ENCODE measurements around the gene MRPL21.
A peak's percentile ranks its signal among the peaks of the same experiment; 100 is the strongest.
"Not testable (repeated sequence)": the region's sequence is repeated elsewhere in the genome, so short reads cannot be mapped to it uniquely, and the experiment has no call there.

Gene MRPL21

GRCh38 chr11:68865241-68865640 lies 38.4 kb downstream of the MRPL21 start:
- DNase-seq, result no peak

- no peak for DNase-seq
Measured at GRCh38 chr11:68863553-68864265, 39.9 kb downstream of the MRPL21 start.

GRCh38 chr11:68862421-68862820 lies 41.2 kb downstream of the MRPL21 start:
- no peak for DNase-seq

GRCh38 chr11:68859123-68859522 lies 44.5 kb downstream of the MRPL21 start:
- DNase-seq, result no peak

GRCh38 chr11:68857037-68857586 lies 46.5 kb downstream of the MRPL21 start:
- DNase-seq, result no peak

DNA sequence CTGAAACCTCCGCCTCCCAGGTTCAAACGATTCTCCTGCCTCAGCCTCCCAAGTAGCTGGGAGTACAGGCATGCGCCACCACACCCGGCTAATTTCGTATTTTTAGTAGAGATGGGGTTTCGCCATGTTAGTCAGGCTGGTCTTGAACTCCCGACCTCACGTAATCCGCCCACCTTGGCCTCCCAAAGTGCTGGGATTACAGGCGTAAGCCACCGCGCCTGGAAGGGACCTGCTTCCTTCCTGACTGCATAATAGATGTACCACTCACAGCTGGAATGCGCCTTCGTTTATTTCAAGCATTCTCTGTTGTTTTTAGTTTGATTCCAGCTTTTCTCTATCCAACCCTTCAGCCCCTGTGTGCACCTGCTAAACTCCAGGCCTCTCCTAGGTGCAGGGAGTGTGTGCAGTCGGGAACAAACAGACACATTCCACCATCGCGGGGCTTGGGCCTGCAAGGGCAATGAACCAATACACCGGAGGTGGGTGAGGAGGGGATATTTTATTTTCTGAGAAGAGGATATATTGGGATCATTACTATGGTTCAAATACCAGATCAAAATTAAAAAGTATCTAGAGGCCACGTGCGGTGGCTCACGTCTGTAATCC lies 47.1 kb downstream of the MRPL21 start:
- DNase-seq, result not testable (repeated sequence)

GRCh38 chr11:68855205-68855981 lies 48.2 kb downstream of the MRPL21 start:
- peak; percentile 42 to 54 for DNase-seq

DNA sequence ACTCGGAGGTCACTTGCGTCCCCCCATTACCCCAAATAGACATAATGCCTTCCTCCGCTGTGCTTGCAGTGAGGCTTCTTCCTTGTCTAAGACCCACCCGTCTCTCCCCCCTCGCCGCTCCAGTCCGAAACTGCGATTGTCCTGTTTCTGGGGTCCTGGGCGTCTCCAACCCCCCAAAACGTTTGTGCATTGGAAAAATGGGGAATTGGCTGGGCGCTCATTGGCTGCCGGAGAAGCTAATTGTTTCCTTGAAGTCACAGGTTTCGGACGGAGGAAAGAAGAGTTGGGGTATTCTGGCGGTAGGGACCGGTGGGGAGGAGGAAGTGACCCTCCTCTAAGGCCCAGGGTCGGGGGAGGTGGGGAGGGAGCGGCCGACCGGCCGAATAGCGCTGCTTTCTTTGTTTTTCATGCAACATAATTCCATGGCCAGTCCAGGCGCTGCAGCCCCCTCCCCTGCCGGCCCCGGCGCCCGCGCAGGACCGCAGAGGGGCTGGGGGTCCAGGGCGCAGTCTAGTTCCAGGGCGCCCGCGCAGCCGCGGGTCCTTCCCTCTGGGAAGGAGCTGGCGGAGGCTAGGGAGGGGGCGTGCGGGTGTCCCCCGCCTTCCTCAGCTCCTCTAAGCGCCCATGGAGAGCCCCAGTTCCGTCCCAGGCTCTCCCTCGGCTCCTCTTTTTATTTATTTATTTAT lies 49.2 kb downstream of the MRPL21 start:
- DNase-seq, result no peak

DNA sequence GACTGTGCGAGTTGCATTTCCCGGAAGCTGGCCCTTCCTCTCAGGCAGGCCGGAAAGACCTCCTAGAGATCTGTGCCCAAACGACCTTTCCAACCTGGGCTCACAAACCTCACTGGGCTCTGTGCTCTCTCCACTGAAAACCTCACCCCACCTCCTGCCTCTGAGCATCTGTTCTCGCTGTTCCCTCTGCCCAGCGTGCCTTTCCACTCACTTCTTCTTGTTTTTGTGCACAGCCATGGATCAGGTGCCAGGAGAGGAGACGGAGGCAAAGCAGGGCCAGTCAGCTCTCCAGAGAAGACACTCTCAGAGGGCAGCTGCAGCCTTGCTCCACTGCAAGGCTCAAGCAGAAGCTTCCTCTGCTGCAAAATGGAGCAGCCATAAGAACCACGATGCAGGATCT lies 51.0 kb downstream of the MRPL21 start:
- DNase-seq, result no peak

GRCh38 chr11:68848429-68848828 lies 55.2 kb downstream of the MRPL21 start:
- no peak for DNase-seq

- no peak for DNase-seq
Measured at GRCh38 chr11:68847395-68847794, 56.2 kb downstream of the MRPL21 start.

- DNase-seq, result no peak
Measured at GRCh38 chr11:68845351-68846002, 58.2 kb downstream of the MRPL21 start.

DNA sequence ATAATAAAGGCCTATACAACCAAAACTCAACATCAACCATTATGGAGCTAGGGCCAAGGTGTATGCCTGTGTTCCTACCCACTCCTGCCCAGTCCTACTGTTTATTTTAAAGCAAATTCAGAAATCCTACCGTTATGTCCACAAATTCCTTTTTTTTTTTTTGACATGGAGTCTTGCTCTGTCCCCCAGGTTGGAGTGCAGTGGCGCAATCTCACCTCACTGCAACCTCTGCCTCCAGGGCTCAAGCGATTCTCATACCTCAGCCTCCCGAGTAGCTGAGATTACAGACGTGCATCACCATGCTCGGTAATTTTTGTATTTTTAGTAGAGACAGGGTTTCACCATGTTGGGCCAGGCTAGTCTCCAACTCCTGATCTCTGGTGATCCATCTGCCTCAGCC lies 58.8 kb downstream of the MRPL21 start:
- DNase-seq, result no peak

DNA sequence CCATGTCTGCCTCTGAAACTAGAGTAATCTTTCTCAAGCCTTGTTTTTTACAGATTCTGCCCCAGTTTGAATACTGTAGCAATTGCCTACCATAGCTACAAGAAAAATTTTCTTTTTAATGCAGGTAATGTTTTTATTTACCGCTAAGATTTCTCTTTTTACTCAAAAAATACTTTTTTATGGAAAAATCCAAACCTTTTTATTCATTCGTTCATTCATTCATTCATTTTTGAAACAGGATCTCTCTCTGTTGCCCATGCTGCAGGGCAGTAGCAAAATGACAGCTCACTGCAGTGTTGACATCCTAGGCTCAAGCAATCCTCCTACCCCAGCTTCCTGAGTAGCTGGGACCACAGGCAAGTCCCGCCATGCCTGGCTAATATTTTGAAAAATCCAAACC lies 59.3 kb downstream of the MRPL21 start:
- DNase-seq, result no peak

- DNase-seq, result peak in 1 of 2 donors; percentile 21
Measured at GRCh38 chr11:68843703-68844312, 59.8 kb downstream of the MRPL21 start.

DNA sequence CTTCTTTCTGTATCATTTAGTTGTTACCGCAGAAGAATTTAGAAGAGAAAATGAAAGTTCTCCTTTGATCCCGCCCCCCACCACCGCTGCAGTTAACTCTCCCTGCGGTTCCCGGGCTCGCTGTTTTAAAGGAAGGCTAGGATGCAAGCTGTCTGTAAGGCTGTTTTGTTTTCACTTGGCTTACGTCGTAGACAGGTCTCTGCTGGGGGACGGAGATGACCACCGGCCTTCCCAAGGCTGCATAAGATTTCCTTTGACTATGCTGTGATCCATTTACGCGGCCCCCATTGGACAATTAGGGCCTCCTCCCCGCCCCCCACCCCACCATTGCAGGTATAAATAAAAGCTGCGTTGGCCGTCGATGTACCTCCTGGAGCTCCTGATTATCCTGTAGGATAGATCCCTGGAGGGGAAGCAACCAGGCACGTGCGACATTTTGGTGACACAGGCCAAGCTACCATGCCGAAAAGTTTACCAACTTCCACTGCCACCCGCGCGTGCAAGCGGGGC lies 60.5 kb downstream of the MRPL21 start:
- DNase-seq, result peak; percentile 41 to 42

- DNase-seq, result no peak
Measured at GRCh38 chr11:68842427-68843051, 61.1 kb downstream of the MRPL21 start.

- peak; percentile 58 to 67 for DNase-seq
Measured at GRCh38 chr11:68841718-68842426, 61.8 kb downstream of the MRPL21 start, which contains the start of gene CPT1A. TSS of gene CPT1A (minus strand) at chr11:68841916. CDS start at chr11:68815474, 26,442 bp downstream.
